GM18502 (cell line): Measurements from ENCODE around the gene BTN2A1.
A peak's percentile ranks its signal among the peaks of the same experiment; 100 is the strongest.
"Not testable (repeated sequence)": the region's sequence is repeated elsewhere in the genome, so short reads cannot be mapped to it uniquely, and the experiment has no call there.

Experiments
- ATAC-seq: cut with Tn5 transposase; IDR thresholded peaks from one replicate; pipeline ENCODE4 v1.9.1; 2021; ENCODE audit warnings: mild to moderate bottlenecking; ENCODE audit not compliant: unreplicated experiment, poor library complexity

The BTN2A1 gene

DNA sequence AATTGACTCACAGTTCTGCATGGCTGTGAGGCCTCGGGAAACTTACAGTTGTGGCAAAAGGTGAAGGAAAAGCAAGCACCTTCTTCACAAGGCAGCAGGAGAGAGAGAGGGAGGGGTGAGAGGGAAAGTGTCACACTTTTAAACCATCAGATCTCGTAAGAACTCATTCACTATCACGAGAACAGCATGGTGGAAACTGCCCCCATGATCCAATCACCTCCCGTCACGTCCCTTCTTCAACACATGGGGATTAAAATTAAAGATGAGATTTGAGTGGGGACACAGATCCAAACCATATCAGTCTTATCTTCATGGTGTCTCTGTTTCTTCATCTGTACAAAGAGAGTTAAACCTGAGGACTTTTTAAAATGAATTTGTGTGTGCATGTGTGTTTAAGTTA is 28.6 kb downstream of the BTN2A1 start:
- no peak for ATAC-seq

GRCh38 chr6:26487466-26487865 is 29.7 kb downstream of the BTN2A1 start:
- ATAC-seq = no peak

DNA sequence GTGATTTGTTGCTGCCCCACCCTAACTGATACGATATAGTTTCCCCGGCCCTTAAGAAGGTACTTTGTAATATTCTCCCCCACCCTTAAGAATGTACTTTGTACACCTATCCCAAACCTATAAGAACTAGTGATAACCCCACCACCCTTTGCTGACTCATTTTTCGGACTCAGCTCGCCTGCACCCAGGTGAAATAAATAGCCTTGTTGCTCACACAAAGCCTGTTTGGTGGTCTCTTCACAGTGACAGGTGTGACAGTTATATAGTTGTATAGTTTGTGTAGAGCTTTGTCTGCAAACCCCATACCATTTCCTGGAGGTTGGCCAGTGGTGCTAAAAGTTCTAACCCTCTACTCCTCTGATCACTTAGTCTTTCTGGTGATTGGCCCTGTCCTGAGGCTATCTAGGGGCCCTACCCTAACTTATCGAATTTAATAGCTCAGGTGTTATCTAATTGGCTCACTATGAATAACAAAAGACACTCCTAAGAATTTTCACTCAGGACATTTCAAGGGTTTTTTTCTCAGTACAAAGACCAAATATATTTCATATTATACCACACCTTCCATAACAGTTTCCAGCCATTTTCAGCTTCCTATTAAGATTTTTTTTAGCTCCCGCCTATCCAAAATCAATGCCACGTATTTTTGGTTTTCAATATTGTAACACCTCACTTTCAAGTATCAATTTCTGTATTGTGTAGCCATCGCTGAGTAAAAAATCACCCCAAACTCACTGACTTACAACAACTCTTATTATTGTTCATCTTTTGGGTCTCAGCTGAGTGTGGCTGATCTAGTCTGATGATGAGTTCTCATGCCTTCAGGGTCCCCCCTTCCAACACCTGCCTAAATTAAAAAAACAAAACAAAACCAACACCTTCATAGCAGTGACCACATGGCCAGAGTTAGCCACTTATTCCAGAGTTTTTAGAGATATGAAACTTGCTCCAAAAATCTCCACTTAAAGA is 32.5 kb downstream of the BTN2A1 start:
- ATAC-seq = no peak

DNA sequence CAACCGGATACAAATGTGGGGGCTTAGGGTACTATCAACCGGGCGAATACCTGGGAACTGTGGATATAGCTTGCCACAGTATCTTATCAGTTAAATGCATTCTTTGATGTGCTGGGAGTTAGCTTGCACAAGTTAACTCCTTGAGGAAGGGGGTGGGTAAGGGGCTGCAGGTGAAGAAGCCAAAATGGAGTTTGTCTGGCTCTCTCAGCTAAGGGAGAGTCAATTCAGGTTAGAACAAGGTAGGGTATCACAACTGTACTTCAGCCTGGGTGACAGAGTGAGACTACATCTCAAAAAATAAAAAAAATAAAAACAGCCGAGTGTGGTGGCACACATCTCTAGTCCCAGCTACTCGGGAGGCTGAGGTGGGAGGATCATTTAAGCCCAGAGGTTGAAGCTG is 33.8 kb downstream of the BTN2A1 start:
- ATAC-seq = no peak

- no peak for ATAC-seq
Observed at GRCh38 chr6:26493258-26493657, 35.5 kb downstream of the BTN2A1 start.

DNA sequence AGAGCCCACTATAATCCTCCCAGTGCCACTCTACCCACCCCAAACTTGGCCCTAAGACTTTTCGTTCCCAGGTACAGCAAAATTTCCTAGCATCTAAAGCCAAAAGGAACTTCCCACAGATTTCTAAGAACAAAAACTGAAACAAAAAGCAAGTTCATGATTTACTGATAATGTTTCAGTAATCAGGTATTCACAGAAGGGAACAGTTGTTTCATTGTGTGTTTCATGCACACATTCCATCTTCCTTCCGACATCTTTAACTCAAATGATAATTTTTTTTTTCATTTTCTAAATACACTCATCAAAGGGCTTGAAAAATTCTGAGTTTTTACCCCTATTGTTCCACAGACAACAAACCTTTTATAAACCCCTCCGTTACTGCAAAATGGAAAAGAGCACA is 36.4 kb downstream of the BTN2A1 start:
- ATAC-seq = no peak

GRCh38 chr6:26495281-26495680 is 37.5 kb downstream of the BTN2A1 start:
- ATAC-seq = no peak

GRCh38 chr6:26497610-26498009 is 39.9 kb downstream of the BTN2A1 start:
- ATAC-seq = no peak

GRCh38 chr6:26500102-26500501 is 42.3 kb downstream of the BTN2A1 start, which contains the start of gene BTN1A1:
Gene BTN1A1 (plus strand): TSS chr6:26500303. CDS start chr6:26501287, 984 bp downstream.
- no peak for ATAC-seq

- peak; percentile 50 for ATAC-seq
Observed at GRCh38 chr6:26501482-26501986, 43.8 kb downstream of the BTN2A1 start.

GRCh38 chr6:26502165-26502564 is 44.4 kb downstream of the BTN2A1 start:
- peak; percentile 48 for ATAC-seq

DNA sequence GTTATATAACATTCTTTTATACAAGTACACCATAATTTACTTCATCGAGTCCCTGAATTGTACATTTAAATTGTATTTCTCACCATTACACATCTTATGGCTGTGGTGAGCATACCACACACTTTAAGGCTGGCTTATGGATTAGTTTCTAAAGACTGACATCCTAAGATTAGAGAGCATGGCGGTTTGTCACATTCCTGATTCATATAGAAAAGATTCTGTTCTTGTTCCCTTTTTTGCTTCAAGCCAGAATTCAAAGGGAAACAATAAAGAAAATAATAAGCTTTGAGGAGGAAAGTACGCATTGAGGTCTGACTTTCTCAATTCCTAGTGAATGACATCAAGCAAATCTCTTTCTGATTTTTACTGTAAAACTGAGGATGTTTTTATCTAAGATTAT is 44.9 kb downstream of the BTN2A1 start:
- ATAC-seq = no peak

GRCh38 chr6:26507658-26508057 is 49.9 kb downstream of the BTN2A1 start:
- no peak for ATAC-seq

- ATAC-seq = not testable (repeated sequence)
Observed at GRCh38 chr6:26511033-26511432, 53.3 kb downstream of the BTN2A1 start.

GRCh38 chr6:26514984-26515383 is 57.2 kb downstream of the BTN2A1 start:
- no peak for ATAC-seq

GRCh38 chr6:26516481-26517427 is 59.0 kb downstream of the BTN2A1 start:
- ATAC-seq = no peak
